ENCODE results near the gene TMEM130.
A peak's percentile ranks its signal among the peaks of the same experiment; 100 is the strongest.

The TMEM130 gene

DNA sequence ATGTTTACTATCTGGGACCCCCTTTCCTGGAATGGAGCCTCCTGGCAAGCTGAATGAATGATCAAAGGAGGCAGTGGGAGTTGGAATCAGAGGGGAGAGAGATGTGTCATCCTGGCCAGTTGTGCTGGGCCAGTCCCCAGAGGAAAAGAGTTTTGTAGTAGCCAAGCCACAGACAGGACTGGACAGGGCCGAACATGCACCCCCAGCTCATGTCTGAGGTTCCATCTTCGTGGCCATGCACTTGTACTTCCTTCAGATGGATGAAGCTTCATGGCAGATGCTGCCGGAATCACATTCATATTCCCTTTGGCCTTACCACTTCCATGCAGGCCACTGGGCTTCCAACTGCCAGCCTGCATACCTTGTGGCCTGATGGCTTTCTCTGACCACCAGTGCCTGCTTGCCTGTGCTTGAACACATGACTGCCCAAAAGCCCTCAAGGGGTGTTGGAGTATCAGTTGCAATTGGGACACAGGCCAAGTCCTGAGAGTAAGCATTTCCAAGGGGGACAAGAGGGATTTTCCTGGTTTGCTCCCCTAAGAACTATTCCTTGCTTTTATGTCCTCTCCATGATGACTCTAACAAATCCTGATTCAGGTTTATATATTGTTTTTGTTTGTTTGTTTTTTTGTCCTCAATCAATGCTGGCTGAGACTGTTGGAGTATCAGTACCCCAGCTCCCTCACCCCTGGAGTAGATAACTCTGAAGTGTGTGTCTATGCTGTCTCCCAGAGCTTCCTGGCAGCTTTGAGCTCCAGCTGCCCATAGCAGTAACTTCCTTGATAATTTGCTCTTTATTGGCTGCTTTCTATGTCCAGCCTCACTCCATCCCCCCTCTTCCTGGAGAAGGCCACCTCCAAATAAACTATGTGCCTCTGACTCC is 63.6 kb downstream of the TMEM130 start:
- no peak overlapping the region for H3K4me3 ChIP-seq (ENCODE audit: low read depth, low read length)
- no peak for DNase-seq (ENCODE audit: low read depth)
- TF ChIP-seq CTCF (IDR thresholded peaks at IDR 0.05; ENCODE audit: low read depth, low read length, missing control alignments) = no peak

DNA sequence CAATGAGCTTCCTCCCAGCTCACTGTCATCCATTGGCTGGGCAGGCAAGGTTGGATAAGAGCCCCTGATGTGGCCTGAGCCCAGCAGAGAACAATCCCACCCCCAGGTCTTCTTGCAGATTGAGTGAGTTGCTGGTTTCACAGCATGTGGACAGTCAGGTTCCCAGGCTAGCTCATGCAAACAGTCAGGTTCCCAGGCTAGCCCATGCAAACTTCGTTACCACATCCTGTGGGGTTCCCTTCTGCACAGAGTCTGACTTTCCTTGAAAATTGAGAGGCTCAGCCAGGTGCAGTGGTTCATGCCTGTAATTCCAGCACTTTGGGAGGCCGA is 67.1 kb downstream of the TMEM130 start:
- H3K4me3 ChIP-seq (ENCODE audit: low read depth, low read length) = no peak overlapping the region
- DNase-seq (ENCODE audit: low read depth) = peak; percentile 69
- no peak for TF ChIP-seq CTCF (IDR thresholded peaks at IDR 0.05; ENCODE audit: low read depth, low read length, missing control alignments)

DNA sequence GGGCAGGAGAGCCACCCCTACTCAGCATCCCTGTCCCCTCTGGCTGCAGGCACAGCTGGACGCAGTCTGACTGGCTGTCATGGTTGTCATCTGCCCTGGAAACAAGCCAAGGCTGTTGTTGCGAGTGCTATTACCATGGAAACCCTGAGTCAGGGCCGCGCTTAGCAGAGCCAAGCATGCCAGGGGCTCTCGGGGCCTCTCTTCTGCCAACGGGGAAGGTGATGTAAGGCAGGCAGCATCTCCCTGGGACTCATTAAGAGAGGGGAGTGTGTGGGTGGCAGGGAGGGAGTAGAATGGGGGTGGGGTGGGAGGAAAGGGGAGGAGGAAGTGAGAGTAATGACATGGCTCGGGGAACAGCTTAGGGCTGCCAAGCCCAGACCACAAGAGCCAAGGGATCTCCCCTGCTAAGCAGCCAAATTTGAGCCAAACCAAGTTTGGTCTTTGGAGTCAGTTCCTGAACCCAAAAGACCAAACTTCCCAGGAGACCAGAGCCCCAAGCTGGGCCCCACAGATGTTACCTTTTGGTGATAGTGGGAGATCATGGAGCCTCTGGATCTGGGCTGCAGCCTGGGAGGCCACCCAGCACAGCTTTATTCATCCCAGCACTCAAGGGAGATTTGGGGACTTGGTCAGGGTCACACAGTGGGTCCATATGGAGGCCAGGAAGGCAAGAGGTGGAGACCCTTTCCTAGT is 67.6 kb downstream of the TMEM130 start:
- no peak for TF ChIP-seq CTCF (IDR thresholded peaks at IDR 0.05; ENCODE audit: low read depth, low read length, missing control alignments)
- H3K4me3 ChIP-seq (ENCODE audit: low read depth, low read length) = no peak overlapping the region
- DNase-seq (ENCODE audit: low read depth) = peak; percentile 83

- no peak for DNase-seq (ENCODE audit: low read depth)
- no peak for TF ChIP-seq CTCF (IDR thresholded peaks at IDR 0.05; ENCODE audit: low read depth, low read length, missing control alignments)
- H3K4me3 ChIP-seq (ENCODE audit: low read depth, low read length) = no peak overlapping the region
Observed at GRCh38 chr7:98800996-98801395, 68.8 kb downstream of the TMEM130 start.

GRCh38 chr7:98797150-98797549 is 72.7 kb downstream of the TMEM130 start:
- TF ChIP-seq CTCF (IDR thresholded peaks at IDR 0.05; ENCODE audit: low read depth, low read length, missing control alignments) = no peak
- DNase-seq (ENCODE audit: low read depth) = no peak
- no peak overlapping the region for H3K4me3 ChIP-seq (ENCODE audit: low read depth, low read length)
